Measurements from ENCODE around the gene DNAJC15.

GRCh38 chr13:43014162-43014561 is 9.2 kb upstream of the DNAJC15 start:
- TF ChIP-seq CTCF (IDR thresholded peaks at IDR 0.05; ENCODE audit: control extremely low read depth in 1 of 3, insufficient read depth in 1 of 3, low read depth in 1 of 3, low read length in 3 of 3) (no peak), CEBPB (IDR thresholded peaks at IDR 0.05; ENCODE audit: low read depth, low read length) (no peak), TCF12 (IDR thresholded peaks at IDR 0.05; ENCODE audit: low read depth, low read length) (no peak), EZH2 (IDR thresholded peaks at IDR 0.05; ENCODE audit: low read depth, low read length, severe bottlenecking) (no peak), MAX (IDR thresholded peaks at IDR 0.05) (no peak), ZNF274 (IDR thresholded peaks at IDR 0.05; ENCODE audit: borderline replicate concordance, extremely low read depth, low read length) (no peak), RNF2 (IDR thresholded peaks at IDR 0.05; ENCODE audit: borderline replicate concordance, low read depth, low read length, missing control alignments, poor library complexity, severe bottlenecking) (no peak), MAFK (IDR thresholded peaks at IDR 0.05; ENCODE audit: low read depth, low read length) (no peak), GTF2F1 (IDR thresholded peaks at IDR 0.05; ENCODE audit: borderline replicate concordance, low read depth, low read length) (no peak), TAF1 (IDR thresholded peaks at IDR 0.05; ENCODE audit: low read depth, low read length) (no peak), POLR2A (IDR thresholded peaks at IDR 0.05; ENCODE audit: control extremely low read depth in 1 of 2, low read depth in 2 of 2, low read length in 2 of 2) (no peak)
